ENCODE measurements around the gene PRKCB. TPM values are rescaled to one million over a fixed set of nuclear protein-coding genes. Genes with fewer than 3 reads are reported as not detected.

Gene PRKCB
- total RNA-seq (2022) (not detected in 2 replicates), Bru-seq, nascent RNA (percentile 0 among the genes with signal in this experiment), BruChase-seq, experiment 1, labeled RNA remaining after a 6-hour chase (percentile 1 among the genes with signal in this experiment), BruChase-seq, experiment 2, labeled RNA remaining after a 2-hour chase (percentile 1 among the genes with signal in this experiment)
- long read RNA-seq: 0 reads

- Mint-ChIP-seq H3K9me3 (ENCODE audit: low read depth, unreplicated experiment) (no peaks in the 10 kb centered on the region), H3K36me3 (ENCODE audit: insufficient read depth, unreplicated experiment) (no peaks in the 10 kb centered on the region), H3K4me1 (ENCODE audit: low read depth, unreplicated experiment) (no peaks in the 10 kb centered on the region), H3K27ac (ENCODE audit: unreplicated experiment) (no peak within 1 kb of the TSS), H3K4me3 (ENCODE audit: low read depth, unreplicated experiment) (no peak within 1 kb of the TSS), H3K27me3 (ENCODE audit: unreplicated experiment) (peaks cover 82% of the 10 kb centered on the region)
- DNase-seq: no peak
- CTCF ChIA-PET: no interaction called here
- intact Hi-C loops (cut with micrococcal nuclease; ENCODE audit: unreplicated experiment): no loop called here
- no peak for TF ChIP-seq CTCF (IDR thresholded peaks at IDR 0.05; ENCODE audit: unreplicated experiment)
- BruUV-seq (replicated peaks): no TSS peak
Observed at GRCh38 chr16:23835390-23836077, at the start of gene PRKCB. Gene PRKCB, plus strand, starts transcription at chr16:23835983.

- H3K4me1 Mint-ChIP-seq (ENCODE audit: low read depth, unreplicated experiment): no peaks in the 10 kb centered on the region
- H3K9me3 Mint-ChIP-seq (ENCODE audit: low read depth, unreplicated experiment): no peaks in the 10 kb centered on the region
- intact Hi-C loops (cut with micrococcal nuclease; ENCODE audit: unreplicated experiment): no loop called here
- TF ChIP-seq CTCF (IDR thresholded peaks at IDR 0.05; ENCODE audit: unreplicated experiment): no peak
- no peaks in the 10 kb centered on the region for H3K36me3 Mint-ChIP-seq (ENCODE audit: insufficient read depth, unreplicated experiment)
- CTCF ChIA-PET: no interaction called here
- H3K27ac Mint-ChIP-seq (ENCODE audit: unreplicated experiment): no peak overlapping the region
- H3K4me3 Mint-ChIP-seq (ENCODE audit: low read depth, unreplicated experiment): no peak overlapping the region
- H3K27me3 Mint-ChIP-seq (ENCODE audit: unreplicated experiment): peaks cover 47% of the 10 kb centered on the region
- BruUV-seq (replicated peaks): no TSS peak
- DNase-seq: no peak
Observed at GRCh38 chr16:23786964-23787561, 48.7 kb upstream of the PRKCB start.

- CTCF ChIA-PET: interaction anchor here (0.6 kb wide), 1 partner anchor 762 kb away, joined by 3 read pairs; no protein-coding TSS in a partner anchor
- no peak for DNase-seq
- no TSS peak for BruUV-seq (replicated peaks)
- TF ChIP-seq CTCF (IDR thresholded peaks at IDR 0.05; ENCODE audit: unreplicated experiment): no peak
- H3K36me3 Mint-ChIP-seq (ENCODE audit: insufficient read depth, unreplicated experiment): no peaks in the 10 kb centered on the region
- no peaks in the 10 kb centered on the region for H3K4me1 Mint-ChIP-seq (ENCODE audit: low read depth, unreplicated experiment)
- no peak overlapping the region for H3K4me3 Mint-ChIP-seq (ENCODE audit: low read depth, unreplicated experiment)
- H3K27me3 Mint-ChIP-seq (ENCODE audit: unreplicated experiment): peaks cover 38% of the 10 kb centered on the region
- intact Hi-C loops (cut with micrococcal nuclease; ENCODE audit: unreplicated experiment): no loop called here
- H3K9me3 Mint-ChIP-seq (ENCODE audit: low read depth, unreplicated experiment): no peaks in the 10 kb centered on the region
- H3K27ac Mint-ChIP-seq (ENCODE audit: unreplicated experiment): no peak overlapping the region
Observed at GRCh38 chr16:23788685-23789084, 47.1 kb upstream of the PRKCB start.

- no peak for TF ChIP-seq CTCF (IDR thresholded peaks at IDR 0.05; ENCODE audit: unreplicated experiment)
- Mint-ChIP-seq H3K36me3 (ENCODE audit: insufficient read depth, unreplicated experiment) (no peaks in the 10 kb centered on the region), H3K27ac (ENCODE audit: unreplicated experiment) (no peak overlapping the region), H3K9me3 (ENCODE audit: low read depth, unreplicated experiment) (no peaks in the 10 kb centered on the region), H3K4me1 (ENCODE audit: low read depth, unreplicated experiment) (no peaks in the 10 kb centered on the region), H3K4me3 (ENCODE audit: low read depth, unreplicated experiment) (no peak overlapping the region), H3K27me3 (ENCODE audit: unreplicated experiment) (peaks cover 24% of the 10 kb centered on the region)
- CTCF ChIA-PET: no interaction called here
- no TSS peak for BruUV-seq (replicated peaks)
- intact Hi-C loops (cut with micrococcal nuclease; ENCODE audit: unreplicated experiment): no loop called here
- peak; percentile 6 for DNase-seq
Observed at GRCh38 chr16:23795378-23795777, 40.4 kb upstream of the PRKCB start.
